Activated CD8-positive, alpha-beta memory T cell treated with anti-CD3 and anti-CD28 coated beads for 36 hours (primary cell): ENCODE data around the gene ZNF862. TPM values are rescaled to one million over a fixed set of nuclear protein-coding genes. Genes with fewer than 3 reads are reported as not detected.

Source experiments
- CTCF ChIA-PET: fragments of 350-600 bp; sonication (Branson Sonifier 250); formaldehyde crosslinking; loops from one replicate; lab custom pipeline; 2021; ENCODE audit warnings: antibody characterized with exemption; lab: Charles Lee
- POLR2A ChIA-PET: fragments of 350-600 bp; sonication (Branson Sonifier 250); formaldehyde crosslinking; loops from one replicate; lab custom pipeline; 2021; ENCODE audit warnings: antibody characterized with exemption; lab: Charles Lee
- total RNA-seq, 2 experiments: library from RNA; stranded (reverse); gene quantifications; one replicate each; pipeline ENCODE4 v1.2.3, GENCODE V29; 2021

The ZNF862 gene
- total RNA-seq: 10 to 100 TPM; 11.0 to 11.1 TPM

- ChIA-PET POLR2A (interaction anchor here (0.7 to 1.5 kb wide), 5 partner anchors 11 to 482 kb away, joined by 3 to 20 read pairs (median 4); no protein-coding TSS in a partner anchor), CTCF (interaction anchor here (1.7 to 2.2 kb wide), 2 partner anchors 31 to 33 kb away, joined by 6 to 7 read pairs; no protein-coding TSS in a partner anchor)
Observed at GRCh38 chr7:149838224-149838991, at the start of gene ZNF862. Gene ZNF862, plus strand, starts transcription at chr7:149838375. Its CDS starts 237 bp downstream, at chr7:149838612.

GRCh38 chr7:149789101-149789500 is 49.1 kb upstream of the ZNF862 start:
- ChIA-PET POLR2A (no interaction called here), CTCF (no interaction called here)

GRCh38 chr7:149790146-149790548 is 48.0 kb upstream of the ZNF862 start:
- POLR2A ChIA-PET: no interaction called here

GRCh38 chr7:149790754-149791360 is 47.3 kb upstream of the ZNF862 start:
- CTCF ChIA-PET: no interaction called here
- POLR2A ChIA-PET: no interaction called here

More at GRCh38 chr7:149790146-149790548, 48.0 kb upstream of the ZNF862 start:
- CTCF ChIA-PET: no interaction called here

- ChIA-PET CTCF (no interaction called here), POLR2A (no interaction called here)
Observed at GRCh38 chr7:149791411-149792219, 46.6 kb upstream of the ZNF862 start.

GRCh38 chr7:149792220-149792595 is 46.0 kb upstream of the ZNF862 start:
- POLR2A ChIA-PET: no interaction called here
- CTCF ChIA-PET: no interaction called here

GRCh38 chr7:149793261-149793660 is 44.9 kb upstream of the ZNF862 start:
- ChIA-PET POLR2A (no interaction called here), CTCF (no interaction called here)

GRCh38 chr7:149794661-149795060 is 43.5 kb upstream of the ZNF862 start:
- ChIA-PET POLR2A (no interaction called here), CTCF (interaction anchor here (0.5 kb wide), 1 partner anchor 22 kb away, joined by 6 read pairs; no protein-coding TSS in a partner anchor)

GRCh38 chr7:149795126-149795525 is 43.0 kb upstream of the ZNF862 start:
- CTCF ChIA-PET: interaction anchor here (0.5 kb wide), 1 partner anchor 23 kb away, joined by 6 read pairs; no protein-coding TSS in a partner anchor
- POLR2A ChIA-PET: no interaction called here

- ChIA-PET POLR2A (no interaction called here), CTCF (no interaction called here)
Observed at GRCh38 chr7:149796287-149796860, 41.8 kb upstream of the ZNF862 start.

GRCh38 chr7:149797771-149798170 is 40.4 kb upstream of the ZNF862 start:
- CTCF ChIA-PET: interaction anchor here (1.1 kb wide), 1 partner anchor 135 kb away, joined by 3 read pairs; no protein-coding TSS in a partner anchor

GRCh38 chr7:149799397-149800168 is 38.6 kb upstream of the ZNF862 start:
- ChIA-PET CTCF (interaction anchor here (0.7 to 1.6 kb wide), 4 partner anchors 29 to 137 kb away, joined by 3 to 7 read pairs (median 4); no protein-coding TSS in a partner anchor), POLR2A (no interaction called here)

More at GRCh38 chr7:149797771-149798170, 40.4 kb upstream of the ZNF862 start:
- POLR2A ChIA-PET: no interaction called here

GRCh38 chr7:149800169-149800555 is 38.0 kb upstream of the ZNF862 start:
- POLR2A ChIA-PET: no interaction called here
- CTCF ChIA-PET: interaction anchor here (0.7 to 1.6 kb wide), 4 partner anchors 29 to 137 kb away, joined by 3 to 7 read pairs (median 4); no protein-coding TSS in a partner anchor

- POLR2A ChIA-PET: no interaction called here
- CTCF ChIA-PET: interaction anchor here (0.8 kb wide), 1 partner anchor 50 kb away, joined by 3 read pairs; no protein-coding TSS in a partner anchor
Observed at GRCh38 chr7:149801002-149801566, 37.1 kb upstream of the ZNF862 start.

- CTCF ChIA-PET: interaction anchor here (0.8 kb wide), 1 partner anchor 51 kb away, joined by 3 read pairs; no protein-coding TSS in a partner anchor
- POLR2A ChIA-PET: no interaction called here
Observed at GRCh38 chr7:149801816-149802215, 36.4 kb upstream of the ZNF862 start.

- ChIA-PET CTCF (no interaction called here), POLR2A (no interaction called here)
Observed at GRCh38 chr7:149802966-149803365, 35.2 kb upstream of the ZNF862 start.

- POLR2A ChIA-PET: no interaction called here
- CTCF ChIA-PET: no interaction called here
Observed at GRCh38 chr7:149803551-149804074, 34.6 kb upstream of the ZNF862 start.

GRCh38 chr7:149804106-149804505 is 34.1 kb upstream of the ZNF862 start:
- ChIA-PET CTCF (no interaction called here), POLR2A (no interaction called here)
